K562 (cell line): ENCODE measurements around the gene DRC3.
A peak's percentile ranks its signal among the peaks of the same experiment; 100 is the strongest.

Experiments used
- ARID2 ChIP-seq: fragments of 450-650 bp; IDR thresholded peaks from 2 replicates; pipeline ENCODE4 v1.6.1; 2017; ENCODE audit warnings: antibody characterized with exemption, mild to moderate bottlenecking
- ATF2 ChIP-seq: sonication (generic); formaldehyde crosslinking; IDR thresholded peaks from 2 replicates; pipeline ENCODE4 v1.8.1; 2022; ENCODE audit warnings: missing genetic modification reagents
- HSF4 ChIP-seq: fragments of 250-450 bp; sonication (Bioruptor Pico); IDR thresholded peaks from 2 replicates; pipeline ENCODE4 v2.1.2; 2022; ENCODE audit warnings: mild to moderate bottlenecking, moderate library complexity, borderline replicate concordance
- KDM1A ChIP-seq, 2 experiments: fragments of 450-650 bp; IDR thresholded peaks; 2 replicates each; pipeline ENCODE4 v1.6.1; 2016; ENCODE audit warnings: mild to moderate bottlenecking in 2 of 2
- NR3C1 ChIP-seq: sonication (generic); formaldehyde crosslinking; IDR thresholded peaks from 2 replicates; pipeline ENCODE4 v1.8.1; 2022; ENCODE audit warnings: missing genetic modification reagents
- POLR2A ChIP-seq: fragments of 450-650 bp; conservative IDR thresholded peaks from 2 replicates; pipeline ENCODE4 v1.6.1; 2016
- POLR2AphosphoS5 ChIP-seq: IDR thresholded peaks from 2 replicates; pipeline ENCODE4 v1.6.1; 2011; ENCODE audit warnings: mild to moderate bottlenecking, low read depth, low read length, moderate library complexity; ENCODE audit not compliant: control insufficient read depth, insufficient read depth
- POLR3G ChIP-seq: IDR thresholded peaks from 2 replicates; pipeline ENCODE4 v1.6.1; 2011; ENCODE audit not compliant: insufficient read length, insufficient replicate concordance; ENCODE audit errors: extremely low read depth
- TF ChIP-seq, protein P1 (sequence below): fragments of 450-650 bp; IDR thresholded peaks from 2 replicates; pipeline ENCODE4 v1.6.1; 2017; ENCODE audit warnings: antibody characterized with exemption

GRCh38 chr17:18035704-18036103 is 63.0 kb downstream of the DRC3 start:
- TF ChIP-seq POLR2AphosphoS5 (peak; percentile 63), HSF4 (no peak), ARID2 (no peak), ATF2 (no peak), NR3C1 (CRISPR knock-in tag) (no peak), POLR3G (no peak), POLR2A (no peak), KDM1A (IDR thresholded peaks at IDR 0.05) (peak in 1 of 2 experiments; percentile 36; a peak in 1 of 4 replicates)
- TF ChIP-seq, protein P1, sequence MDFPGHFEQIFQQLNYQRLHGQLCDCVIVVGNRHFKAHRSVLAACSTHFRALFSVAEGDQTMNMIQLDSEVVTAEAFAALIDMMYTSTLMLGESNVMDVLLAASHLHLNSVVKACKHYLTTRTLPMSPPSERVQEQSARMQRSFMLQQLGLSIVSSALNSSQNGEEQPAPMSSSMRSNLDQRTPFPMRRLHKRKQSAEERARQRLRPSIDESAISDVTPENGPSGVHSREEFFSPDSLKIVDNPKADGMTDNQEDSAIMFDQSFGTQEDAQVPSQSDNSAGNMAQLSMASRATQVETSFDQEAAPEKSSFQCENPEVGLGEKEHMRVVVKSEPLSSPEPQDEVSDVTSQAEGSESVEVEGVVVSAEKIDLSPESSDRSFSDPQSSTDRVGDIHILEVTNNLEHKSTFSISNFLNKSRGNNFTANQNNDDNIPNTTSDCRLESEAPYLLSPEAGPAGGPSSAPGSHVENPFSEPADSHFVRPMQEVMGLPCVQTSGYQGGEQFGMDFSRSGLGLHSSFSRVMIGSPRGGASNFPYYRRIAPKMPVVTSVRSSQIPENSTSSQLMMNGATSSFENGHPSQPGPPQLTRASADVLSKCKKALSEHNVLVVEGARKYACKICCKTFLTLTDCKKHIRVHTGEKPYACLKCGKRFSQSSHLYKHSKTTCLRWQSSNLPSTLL: no peak
